GM06990 (cell line): ENCODE data around the gene PDE11A.

Experiments
- DNase-seq: peaks from one replicate; pipeline ENCODE4 v3.0.0-alpha.2; 2011; ENCODE audit not compliant: insufficient read length; ENCODE audit errors: extremely low read depth
- H3K27me3 ChIP-seq: replicated peaks from 2 replicates; pipeline ENCODE4 v1.6.0; 2011; ENCODE audit warnings: low read length; ENCODE audit not compliant: control insufficient read depth, insufficient read depth
- H3K36me3 ChIP-seq: 2 replicates; pipeline ENCODE4 v1.5.1; 2011; ENCODE audit warnings: low read length; ENCODE audit not compliant: control insufficient read depth, insufficient read depth
- H3K4me3 ChIP-seq: replicated peaks from 2 replicates; pipeline ENCODE4 v1.5.1; 2011; ENCODE audit warnings: low read depth, mild to moderate bottlenecking, control low read depth, low read length
- TF ChIP-seq, protein P1 (sequence below): IDR thresholded peaks from 2 replicates; pipeline ENCODE4 v1.5.1; 2011; ENCODE audit warnings: low read length, control low read depth, mild to moderate bottlenecking, inconsistent platforms; ENCODE audit not compliant: insufficient read depth, poor library complexity, severe bottlenecking

The PDE11A gene

DNA sequence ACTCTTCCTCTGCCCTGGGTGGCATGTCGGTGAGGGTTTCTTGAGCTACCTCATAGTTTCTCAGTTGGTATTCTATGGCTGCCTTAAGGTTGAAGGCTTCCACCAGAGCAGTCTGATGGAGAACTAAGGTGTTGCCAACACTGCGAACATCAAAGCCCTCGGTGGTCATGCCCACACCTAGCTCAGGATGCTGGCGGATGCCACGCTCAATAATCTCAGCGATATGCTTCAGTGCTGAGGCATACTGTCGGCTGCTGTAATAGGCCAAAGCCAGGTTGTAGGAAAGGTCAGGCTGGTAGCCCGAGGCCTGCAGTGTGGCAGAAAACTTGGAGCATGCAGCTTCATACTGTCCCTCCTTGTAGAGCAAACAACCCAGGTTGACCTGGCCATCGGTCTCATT, 454.7 kb downstream of the PDE11A start:
- Histone ChIP-seq H3K4me3 (peak overlapping the region; percentile 91), H3K36me3 (no peaks in the 10 kb centered on the region), H3K27me3 (no peaks in the 10 kb centered on the region)
- no peak for DNase-seq
- TF ChIP-seq, protein P1, sequence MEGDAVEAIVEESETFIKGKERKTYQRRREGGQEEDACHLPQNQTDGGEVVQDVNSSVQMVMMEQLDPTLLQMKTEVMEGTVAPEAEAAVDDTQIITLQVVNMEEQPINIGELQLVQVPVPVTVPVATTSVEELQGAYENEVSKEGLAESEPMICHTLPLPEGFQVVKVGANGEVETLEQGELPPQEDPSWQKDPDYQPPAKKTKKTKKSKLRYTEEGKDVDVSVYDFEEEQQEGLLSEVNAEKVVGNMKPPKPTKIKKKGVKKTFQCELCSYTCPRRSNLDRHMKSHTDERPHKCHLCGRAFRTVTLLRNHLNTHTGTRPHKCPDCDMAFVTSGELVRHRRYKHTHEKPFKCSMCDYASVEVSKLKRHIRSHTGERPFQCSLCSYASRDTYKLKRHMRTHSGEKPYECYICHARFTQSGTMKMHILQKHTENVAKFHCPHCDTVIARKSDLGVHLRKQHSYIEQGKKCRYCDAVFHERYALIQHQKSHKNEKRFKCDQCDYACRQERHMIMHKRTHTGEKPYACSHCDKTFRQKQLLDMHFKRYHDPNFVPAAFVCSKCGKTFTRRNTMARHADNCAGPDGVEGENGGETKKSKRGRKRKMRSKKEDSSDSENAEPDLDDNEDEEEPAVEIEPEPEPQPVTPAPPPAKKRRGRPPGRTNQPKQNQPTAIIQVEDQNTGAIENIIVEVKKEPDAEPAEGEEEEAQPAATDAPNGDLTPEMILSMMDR, result no peak

DNA sequence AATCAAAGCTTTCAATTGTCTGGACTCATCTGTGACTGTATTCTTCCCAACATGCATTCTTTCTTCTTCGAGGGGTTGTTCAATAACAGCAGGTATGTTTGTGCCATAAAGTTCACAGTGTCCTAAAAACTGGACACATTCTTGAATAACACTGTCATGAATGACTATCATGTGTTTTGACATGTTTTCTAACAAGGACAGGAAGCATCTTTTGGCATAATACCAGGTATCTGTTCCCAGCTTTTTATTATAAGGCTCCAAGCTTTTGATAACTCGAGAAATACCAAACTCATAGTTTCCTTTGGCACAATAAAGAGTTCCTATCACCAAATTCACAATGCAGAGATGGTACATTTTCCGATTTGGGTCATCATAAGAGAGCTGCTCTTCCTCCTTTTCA, 455.8 kb downstream of the PDE11A start:
- Histone ChIP-seq H3K27me3 (no peaks in the 10 kb centered on the region), H3K4me3 (no peak overlapping the region), H3K36me3 (no peaks in the 10 kb centered on the region)
- no peak for DNase-seq
- TF ChIP-seq, protein P1, result no peak

DNA sequence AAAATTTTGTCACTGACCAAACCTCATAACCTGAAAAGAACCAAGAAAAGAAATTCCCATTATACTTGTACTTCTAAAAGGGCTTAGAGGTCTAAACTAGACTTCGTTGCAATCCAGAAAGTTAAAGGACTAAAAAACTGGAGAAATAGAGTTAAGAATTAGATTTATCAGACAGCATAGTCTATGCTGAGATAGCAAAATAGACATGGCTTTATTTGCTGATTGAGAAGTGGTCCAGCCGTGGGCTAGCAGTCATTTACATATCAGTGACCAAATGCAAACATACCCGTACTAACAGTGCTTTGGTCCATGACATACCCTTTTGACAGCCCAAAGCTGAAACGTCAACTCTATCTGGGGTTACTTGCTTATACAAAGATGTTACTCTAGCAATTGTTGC, 456.5 kb downstream of the PDE11A start:
- DNase-seq, result no peak
- Histone ChIP-seq H3K4me3 (no peak overlapping the region), H3K27me3 (no peaks in the 10 kb centered on the region), H3K36me3 (no peaks in the 10 kb centered on the region)
- TF ChIP-seq, protein P1, result no peak

DNA sequence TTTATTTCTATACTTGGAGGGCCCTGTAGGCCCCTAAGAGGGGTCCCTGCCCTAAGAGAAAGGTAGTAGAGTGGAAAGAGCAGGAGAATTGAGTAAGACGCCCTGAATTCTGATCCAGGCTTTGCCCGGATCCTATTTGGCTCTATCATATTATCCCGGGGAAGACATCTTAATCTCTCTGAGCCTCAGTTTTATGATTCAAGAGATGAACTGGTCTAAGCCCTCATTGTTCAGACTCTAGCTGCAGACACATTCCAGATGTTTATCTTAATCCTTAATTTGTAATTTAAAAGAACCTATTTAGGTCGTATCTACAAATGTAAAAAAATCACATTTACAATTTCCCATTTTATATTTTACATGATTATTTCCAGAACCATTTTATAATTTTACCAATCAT, 459.9 kb downstream of the PDE11A start:
- no peaks in the 10 kb centered on the region for H3K36me3 ChIP-seq
- H3K27me3 ChIP-seq, result no peaks in the 10 kb centered on the region
- H3K4me3 ChIP-seq, result no peak overlapping the region
- no peak for DNase-seq
- TF ChIP-seq, protein P1, result no peak

DNA sequence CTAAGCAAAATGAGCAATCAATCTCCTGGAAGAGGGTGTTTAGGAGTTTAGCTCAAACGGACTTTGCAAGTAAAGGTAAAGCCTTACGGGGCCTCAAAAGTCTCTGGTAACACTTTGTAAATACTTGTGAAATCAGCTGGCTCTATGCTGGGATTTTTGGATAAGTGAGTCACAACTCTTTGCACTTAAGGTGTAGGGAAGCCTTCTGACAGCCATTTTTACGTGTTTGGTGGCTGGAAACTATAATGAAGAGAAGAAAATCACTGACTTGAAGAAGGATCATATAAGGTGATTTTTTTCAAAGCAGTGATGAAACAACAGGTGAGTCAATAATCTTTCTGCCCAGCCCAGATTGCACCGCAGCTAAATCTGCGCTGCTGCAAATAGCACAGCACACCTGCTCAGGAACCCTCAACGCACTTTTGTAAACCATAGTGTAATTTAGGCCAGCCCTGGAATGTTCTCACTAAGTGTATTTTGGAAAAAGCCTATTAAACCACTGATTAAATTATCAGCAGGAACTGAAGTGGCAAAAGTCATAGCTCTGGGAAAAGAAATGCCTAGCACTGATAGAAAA, 461.2 kb downstream of the PDE11A start:
- H3K27me3 ChIP-seq, result no peaks in the 10 kb centered on the region
- no peak overlapping the region for H3K4me3 ChIP-seq
- no peak for DNase-seq
- no peaks in the 10 kb centered on the region for H3K36me3 ChIP-seq
- TF ChIP-seq, protein P1, result no peak

DNA sequence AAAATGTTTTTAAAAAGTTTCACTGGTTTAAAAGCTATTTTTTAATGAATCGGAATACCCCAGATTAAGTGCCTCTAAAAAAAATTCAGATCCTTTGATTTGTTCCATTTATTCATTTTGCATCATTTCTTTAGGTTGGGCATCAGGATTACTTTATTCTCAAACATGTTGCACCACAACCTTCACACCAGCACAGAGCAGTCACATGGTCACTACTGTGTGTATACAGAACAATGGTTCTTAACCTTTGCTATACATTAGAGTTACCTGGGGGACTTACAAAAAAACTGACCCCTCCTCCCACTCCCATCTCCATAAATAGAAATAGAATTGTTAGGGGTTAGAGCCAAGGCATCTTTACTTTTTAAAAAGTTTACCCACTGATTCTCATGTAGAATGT, 461.8 kb downstream of the PDE11A start:
- no peaks in the 10 kb centered on the region for H3K27me3 ChIP-seq
- H3K36me3 ChIP-seq, result no peaks in the 10 kb centered on the region
- no peak overlapping the region for H3K4me3 ChIP-seq
- TF ChIP-seq, protein P1, result no peak
- no peak for DNase-seq
